Activated CD4-positive, alpha-beta memory T cell treated with anti-CD3 and anti-CD28 coated beads, Interleukin-2, amount 10 ng/mL, durations not matched to agents 7 days and 5 days (primary cell): ENCODE measurements around the gene TTLL5. TPM values are rescaled to one million over a fixed set of nuclear protein-coding genes. Genes with fewer than 3 reads are reported as not detected.

Experiments used
- CTCF ChIA-PET: fragments of 350-600 bp; sonication (Branson Sonifier 250); formaldehyde crosslinking; loops from one replicate; lab custom pipeline; 2021; ENCODE audit warnings: antibody characterized with exemption, inconsistent platforms; lab: Charles Lee
- POLR2A ChIA-PET: fragments of 350-600 bp; sonication (Branson Sonifier 250); formaldehyde crosslinking; loops from one replicate; lab custom pipeline; 2021; ENCODE audit warnings: antibody characterized with exemption; lab: Charles Lee
- DNase-seq: peaks from one replicate; pipeline ENCODE4 v3.0.0-alpha.2; 2020
- H3K27ac Mint-ChIP-seq: one replicate; pipeline ENCODE4 v1.8.0; 2021; ENCODE audit warnings: mild to moderate bottlenecking, mixed read lengths
- H3K27me3 Mint-ChIP-seq: one replicate; pipeline ENCODE4 v1.8.0; 2021; ENCODE audit warnings: mixed read lengths
- H3K36me3 Mint-ChIP-seq: one replicate; pipeline ENCODE4 v1.8.0; 2021; ENCODE audit warnings: low read depth, mixed read lengths
- H3K4me1 Mint-ChIP-seq: one replicate; pipeline ENCODE4 v1.8.0; 2021; ENCODE audit warnings: mixed read lengths
- H3K4me3 Mint-ChIP-seq: one replicate; pipeline ENCODE4 v1.8.0; 2021; ENCODE audit warnings: mild to moderate bottlenecking, mixed read lengths
- H3K9me3 Mint-ChIP-seq: one replicate; pipeline ENCODE4 v1.8.0; 2021; ENCODE audit warnings: mixed read lengths
- total RNA-seq, 2 experiments: library from RNA; stranded (reverse); gene quantifications; one replicate each; pipeline ENCODE4 v1.2.3, GENCODE V29; 2021

Gene TTLL5
- total RNA-seq, 2 experiments from 2014 or later: 30.6 to 33.1 TPM

- H3K36me3 Mint-ChIP-seq: no peaks in the 10 kb centered on the region
- no peak overlapping the region for H3K4me3 Mint-ChIP-seq
- no peaks in the 10 kb centered on the region for H3K27me3 Mint-ChIP-seq
- H3K4me1 Mint-ChIP-seq: peaks cover 5% of the 10 kb centered on the region
- no peaks in the 10 kb centered on the region for H3K9me3 Mint-ChIP-seq
- CTCF ChIA-PET: interaction anchor here (0.9 to 1.4 kb wide), 2 partner anchors 46 to 152 kb away, joined by 3 to 4 read pairs; no protein-coding TSS in a partner anchor
- no peak for DNase-seq
- H3K27ac Mint-ChIP-seq: no peak overlapping the region
- POLR2A ChIA-PET: no interaction called here
Measured at GRCh38 chr14:75860561-75861160, 199.6 kb downstream of the TTLL5 start.

- H3K4me3 Mint-ChIP-seq: no peak overlapping the region
- H3K27me3 Mint-ChIP-seq: no peaks in the 10 kb centered on the region
- H3K36me3 Mint-ChIP-seq: no peaks in the 10 kb centered on the region
- H3K9me3 Mint-ChIP-seq: no peaks in the 10 kb centered on the region
- CTCF ChIA-PET: interaction anchor here (1.4 kb wide), 1 partner anchor 152 kb away, joined by 3 read pairs; no protein-coding TSS in a partner anchor
- peaks cover 5% of the 10 kb centered on the region for H3K4me1 Mint-ChIP-seq
- POLR2A ChIA-PET: no interaction called here
- H3K27ac Mint-ChIP-seq: no peak overlapping the region
- DNase-seq: no peak
Measured at GRCh38 chr14:75861161-75861621, 200.1 kb downstream of the TTLL5 start.

GRCh38 chr14:75863221-75863620, 202.2 kb downstream of the TTLL5 start:
- DNase-seq: no peak
- Mint-ChIP-seq H3K9me3 (no peaks in the 10 kb centered on the region), H3K27me3 (no peaks in the 10 kb centered on the region), H3K4me1 (peaks cover 5% of the 10 kb centered on the region), H3K27ac (no peak overlapping the region), H3K4me3 (no peak overlapping the region), H3K36me3 (no peaks in the 10 kb centered on the region)
- ChIA-PET CTCF (interaction anchor here (2.4 kb wide), 1 partner anchor 44 kb away, joined by 8 read pairs; no protein-coding TSS in a partner anchor), POLR2A (no interaction called here)

GRCh38 chr14:75864352-75864751, 203.3 kb downstream of the TTLL5 start:
- no peak overlapping the region for H3K4me3 Mint-ChIP-seq

GRCh38 chr14:75865531-75865930, 204.5 kb downstream of the TTLL5 start:
- Mint-ChIP-seq H3K4me3 (no peak overlapping the region), H3K9me3 (no peaks in the 10 kb centered on the region), H3K27me3 (no peaks in the 10 kb centered on the region), H3K36me3 (no peaks in the 10 kb centered on the region), H3K27ac (no peak overlapping the region), H3K4me1 (peaks cover 5% of the 10 kb centered on the region)
- ChIA-PET POLR2A (no interaction called here), CTCF (interaction anchor here (1.6 kb wide), 1 partner anchor 117 kb away, joined by 4 read pairs; no protein-coding TSS in a partner anchor)
- no peak for DNase-seq

More at GRCh38 chr14:75864352-75864751, 203.3 kb downstream of the TTLL5 start:
- no peak overlapping the region for H3K27ac Mint-ChIP-seq
- H3K36me3 Mint-ChIP-seq: no peaks in the 10 kb centered on the region
- ChIA-PET POLR2A (no interaction called here), CTCF (interaction anchor here (2.4 kb wide), 1 partner anchor 43 kb away, joined by 8 read pairs; no protein-coding TSS in a partner anchor)
- H3K27me3 Mint-ChIP-seq: no peaks in the 10 kb centered on the region
- H3K9me3 Mint-ChIP-seq: no peaks in the 10 kb centered on the region
- peaks cover 5% of the 10 kb centered on the region for H3K4me1 Mint-ChIP-seq
- DNase-seq: no peak

GRCh38 chr14:75866970-75867369, 205.9 kb downstream of the TTLL5 start:
- Mint-ChIP-seq H3K36me3 (no peaks in the 10 kb centered on the region), H3K4me1 (peaks cover 3% of the 10 kb centered on the region), H3K27ac (no peak overlapping the region), H3K4me3 (no peak overlapping the region), H3K27me3 (no peaks in the 10 kb centered on the region), H3K9me3 (no peaks in the 10 kb centered on the region)
- POLR2A ChIA-PET: no interaction called here
- CTCF ChIA-PET: interaction anchor here (1.6 kb wide), 1 partner anchor 116 kb away, joined by 4 read pairs; no protein-coding TSS in a partner anchor
- no peak for DNase-seq

- Mint-ChIP-seq H3K9me3 (no peaks in the 10 kb centered on the region), H3K27ac (no peak overlapping the region), H3K4me3 (no peak overlapping the region), H3K36me3 (no peaks in the 10 kb centered on the region), H3K27me3 (no peaks in the 10 kb centered on the region), H3K4me1 (peaks cover 15% of the 10 kb centered on the region)
- ChIA-PET CTCF (interaction anchor here (1.5 kb wide), 1 partner anchor 162 kb away, joined by 6 read pairs; no protein-coding TSS in a partner anchor), POLR2A (no interaction called here)
- no peak for DNase-seq
Measured at GRCh38 chr14:75871181-75871880, 210.3 kb downstream of the TTLL5 start.

GRCh38 chr14:75875958-75876357, 214.9 kb downstream of the TTLL5 start:
- ChIA-PET CTCF (interaction anchor here (1.0 kb wide), 1 partner anchor 511 kb away, joined by 3 read pairs; no protein-coding TSS in a partner anchor), POLR2A (no interaction called here)
- no peak overlapping the region for H3K27ac Mint-ChIP-seq
- H3K4me3 Mint-ChIP-seq: no peak overlapping the region
- H3K27me3 Mint-ChIP-seq: no peaks in the 10 kb centered on the region
- no peak for DNase-seq
- H3K9me3 Mint-ChIP-seq: no peaks in the 10 kb centered on the region
- peaks cover 34% of the 10 kb centered on the region for H3K4me1 Mint-ChIP-seq
- no peaks in the 10 kb centered on the region for H3K36me3 Mint-ChIP-seq

- CTCF ChIA-PET: interaction anchor here (1.0 kb wide), 1 partner anchor 511 kb away, joined by 3 read pairs; no protein-coding TSS in a partner anchor
Measured at GRCh38 chr14:75876530-75876929, 215.5 kb downstream of the TTLL5 start.

GRCh38 chr14:75877292-75877691, 216.2 kb downstream of the TTLL5 start:
- no peak for DNase-seq
- POLR2A ChIA-PET: interaction anchor here (1.4 kb wide), 1 partner anchor 22 kb away, joined by 3 read pairs; no protein-coding TSS in a partner anchor
- no peak overlapping the region for H3K27ac Mint-ChIP-seq
- H3K4me3 Mint-ChIP-seq: no peak overlapping the region
- peaks cover 6% of the 10 kb centered on the region for H3K36me3 Mint-ChIP-seq
- CTCF ChIA-PET: no interaction called here
- no peaks in the 10 kb centered on the region for H3K9me3 Mint-ChIP-seq
- H3K27me3 Mint-ChIP-seq: no peaks in the 10 kb centered on the region
- H3K4me1 Mint-ChIP-seq: peaks cover 36% of the 10 kb centered on the region

More at GRCh38 chr14:75876530-75876929, 215.5 kb downstream of the TTLL5 start:
- Mint-ChIP-seq H3K36me3 (peaks cover 2% of the 10 kb centered on the region), H3K4me1 (peaks cover 35% of the 10 kb centered on the region), H3K9me3 (no peaks in the 10 kb centered on the region), H3K4me3 (no peak overlapping the region), H3K27ac (no peak overlapping the region), H3K27me3 (no peaks in the 10 kb centered on the region)
- DNase-seq: no peak
- POLR2A ChIA-PET: interaction anchor here (1.4 kb wide), 1 partner anchor 23 kb away, joined by 3 read pairs; no protein-coding TSS in a partner anchor

- Mint-ChIP-seq H3K4me3 (no peak overlapping the region), H3K36me3 (peaks cover 6% of the 10 kb centered on the region), H3K27me3 (no peaks in the 10 kb centered on the region), H3K4me1 (peaks cover 36% of the 10 kb centered on the region), H3K27ac (no peak overlapping the region), H3K9me3 (no peaks in the 10 kb centered on the region)
- CTCF ChIA-PET: no interaction called here
- POLR2A ChIA-PET: no interaction called here
- DNase-seq: no peak
Measured at GRCh38 chr14:75877884-75878283, 216.8 kb downstream of the TTLL5 start.

GRCh38 chr14:75879031-75879430, 218.0 kb downstream of the TTLL5 start:
- Mint-ChIP-seq H3K4me1 (peaks cover 36% of the 10 kb centered on the region), H3K27me3 (no peaks in the 10 kb centered on the region), H3K27ac (no peak overlapping the region), H3K9me3 (no peaks in the 10 kb centered on the region), H3K36me3 (peaks cover 6% of the 10 kb centered on the region), H3K4me3 (no peak overlapping the region)
- CTCF ChIA-PET: no interaction called here
- POLR2A ChIA-PET: no interaction called here
- DNase-seq: no peak

GRCh38 chr14:75880512-75880911, 219.5 kb downstream of the TTLL5 start:
- POLR2A ChIA-PET: no interaction called here
- Mint-ChIP-seq H3K27ac (no peak overlapping the region), H3K4me3 (no peak overlapping the region), H3K27me3 (no peaks in the 10 kb centered on the region), H3K36me3 (peaks cover 6% of the 10 kb centered on the region), H3K9me3 (no peaks in the 10 kb centered on the region), H3K4me1 (peaks cover 34% of the 10 kb centered on the region)
- CTCF ChIA-PET: interaction anchor here (0.5 to 2.9 kb wide), 2 partner anchors 69 to 172 kb away, joined by 3 to 7 read pairs; no protein-coding TSS in a partner anchor
- DNase-seq: no peak
